HG03469 (cell line): ENCODE measurements around the gene DIAPH2.

Experiments used
- ATAC-seq: cut with Tn5 transposase; IDR thresholded peaks from one replicate; pipeline ENCODE4 v1.9.1; 2021; ENCODE audit warnings: mild to moderate bottlenecking, moderate library complexity, moderate number of reproducible peaks; ENCODE audit not compliant: unreplicated experiment

The DIAPH2 gene

DNA sequence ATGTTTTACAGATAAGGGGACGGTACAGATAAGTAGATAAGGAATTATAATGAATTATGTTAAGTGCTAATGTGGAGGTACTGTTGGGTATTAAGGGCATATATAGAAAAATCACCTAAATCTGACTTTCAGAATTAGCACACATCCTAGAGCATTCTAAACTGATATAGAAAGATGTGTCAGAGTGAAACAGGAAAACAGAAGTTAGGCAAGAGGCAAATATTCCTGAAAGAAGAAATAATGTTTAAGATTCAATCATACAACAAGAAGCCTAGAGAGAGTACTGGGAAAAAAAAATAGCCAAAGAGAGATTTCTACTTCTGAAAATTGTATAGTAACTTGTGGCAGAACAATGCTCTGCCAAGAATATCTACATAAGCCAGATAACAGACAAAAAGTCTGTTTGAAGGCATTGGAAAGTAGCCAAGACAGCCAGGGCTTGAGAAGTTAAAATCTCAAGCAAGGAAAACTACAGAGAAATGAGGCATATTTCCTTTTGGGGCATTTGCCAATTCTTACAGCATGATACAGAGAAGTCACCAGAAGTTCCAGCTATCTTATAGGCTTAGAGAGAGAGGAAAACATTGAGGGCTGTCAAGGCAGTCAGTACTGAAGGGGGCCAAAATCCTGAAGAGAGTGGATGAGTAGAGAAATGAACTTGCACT is 845.0 kb downstream of the DIAPH2 start:
- ATAC-seq, result no peak

DNA sequence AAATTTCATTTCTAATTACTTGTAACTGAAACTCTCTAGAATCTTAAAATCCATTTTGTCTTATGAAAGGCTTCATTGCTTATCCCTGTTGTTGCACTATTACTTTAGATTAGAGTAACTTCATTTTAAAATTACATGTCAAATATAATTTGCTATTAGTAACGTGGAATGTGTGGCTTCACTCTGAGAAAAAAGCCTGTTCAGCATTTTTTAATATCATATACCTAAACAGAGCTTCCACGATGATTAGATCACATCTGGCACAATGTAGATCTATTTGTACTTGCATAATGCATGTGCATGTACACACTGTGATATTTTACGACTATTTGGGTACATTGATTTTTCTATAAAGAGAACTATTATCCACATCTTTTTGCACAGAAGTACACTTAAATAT is 847.2 kb downstream of the DIAPH2 start:
- no peak for ATAC-seq

DNA sequence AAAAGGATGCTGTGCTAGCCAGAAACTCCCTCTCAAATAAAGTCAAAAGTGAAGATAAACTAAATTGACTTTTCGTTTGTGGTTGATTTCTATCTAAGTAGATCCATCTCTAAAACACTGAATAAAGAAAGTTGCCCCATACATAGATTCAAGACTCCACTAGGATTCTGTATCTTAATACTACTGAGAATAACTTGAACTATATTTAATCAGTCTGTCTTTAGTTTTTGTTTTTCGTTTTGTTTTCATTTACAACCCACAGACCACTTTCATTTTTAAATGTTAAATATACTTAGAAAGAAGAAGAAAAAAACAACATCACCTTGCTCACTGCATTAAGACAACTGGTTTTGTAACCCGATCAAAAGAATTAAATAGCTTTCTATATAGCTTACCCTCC is 854.1 kb downstream of the DIAPH2 start:
- no peak for ATAC-seq

DNA sequence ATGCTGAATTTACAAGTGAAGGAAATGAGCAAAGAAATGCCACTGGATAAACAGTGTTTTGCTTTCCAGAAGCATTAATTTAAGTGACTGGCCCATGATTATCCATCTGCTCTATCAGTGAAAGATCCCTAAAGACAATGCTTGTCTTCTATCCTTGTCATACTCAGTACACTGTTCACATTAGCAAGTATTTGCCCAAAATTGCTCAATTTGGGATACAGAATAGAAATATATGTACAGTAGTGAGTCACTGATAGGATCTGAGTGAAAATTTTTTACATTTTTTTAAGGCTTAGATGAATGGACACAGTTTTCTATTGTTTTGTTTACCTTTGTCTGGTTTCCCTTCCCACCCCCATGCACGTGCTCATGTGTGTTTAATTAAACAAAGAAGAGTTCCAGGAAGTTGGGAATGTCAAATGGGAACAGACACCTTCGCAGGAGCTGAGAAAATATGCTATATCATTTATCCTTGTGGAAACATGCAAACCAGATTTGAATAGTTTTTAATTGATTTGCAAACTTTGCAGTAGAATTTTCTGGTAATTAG is 855.4 kb downstream of the DIAPH2 start:
- no peak for ATAC-seq

DNA sequence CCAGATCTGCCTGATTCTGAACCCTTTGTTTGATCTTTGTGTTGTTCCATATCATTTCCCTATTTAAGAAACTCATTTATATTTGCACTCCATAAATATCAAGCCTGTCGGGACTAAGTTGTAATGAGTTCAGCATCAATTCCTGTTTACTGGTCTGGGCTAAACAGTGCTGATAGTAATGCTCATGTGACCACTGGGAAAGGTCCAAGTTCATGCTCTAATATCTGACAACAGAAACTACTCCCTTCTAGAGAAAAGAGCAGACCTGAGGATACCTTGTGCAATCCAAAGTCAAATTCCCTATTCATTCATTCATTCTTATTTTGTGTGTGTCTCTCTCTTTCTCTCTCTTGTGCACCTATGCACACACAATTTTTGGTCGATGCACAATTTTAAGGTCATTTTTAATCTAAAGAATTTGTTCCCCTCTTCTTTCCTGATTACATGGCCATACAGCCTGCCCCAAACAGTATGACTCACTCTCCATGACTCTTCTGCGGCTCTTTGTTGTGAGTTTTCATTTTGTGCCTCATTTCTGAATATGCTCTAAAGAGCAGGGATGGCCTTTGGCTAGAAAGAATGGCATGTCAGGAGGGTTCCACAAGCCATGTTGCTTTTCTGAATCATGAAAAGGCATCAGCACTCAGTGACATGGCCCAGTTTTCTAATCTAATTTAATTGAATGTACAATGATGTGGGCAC is 863.4 kb downstream of the DIAPH2 start:
- ATAC-seq, result no peak

DNA sequence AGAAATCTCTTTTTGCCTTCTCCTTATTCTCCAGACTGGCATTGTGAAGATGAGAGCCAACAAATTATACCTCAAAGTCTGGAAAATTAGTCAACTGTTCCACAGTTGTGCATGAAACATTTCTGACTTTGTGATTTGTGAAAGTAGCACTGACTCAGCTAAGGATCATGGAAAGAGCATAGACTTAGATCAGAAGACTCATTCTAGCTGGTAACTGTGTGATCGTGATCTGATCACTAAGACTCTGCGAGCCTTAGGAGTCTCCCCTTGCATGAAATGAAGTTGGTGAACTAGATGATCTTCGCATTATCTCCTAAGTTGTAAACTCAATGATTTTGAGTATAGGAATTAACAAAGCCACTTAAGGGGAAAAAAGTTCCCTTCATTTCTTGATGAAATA is 867.2 kb downstream of the DIAPH2 start:
- ATAC-seq, result no peak

DNA sequence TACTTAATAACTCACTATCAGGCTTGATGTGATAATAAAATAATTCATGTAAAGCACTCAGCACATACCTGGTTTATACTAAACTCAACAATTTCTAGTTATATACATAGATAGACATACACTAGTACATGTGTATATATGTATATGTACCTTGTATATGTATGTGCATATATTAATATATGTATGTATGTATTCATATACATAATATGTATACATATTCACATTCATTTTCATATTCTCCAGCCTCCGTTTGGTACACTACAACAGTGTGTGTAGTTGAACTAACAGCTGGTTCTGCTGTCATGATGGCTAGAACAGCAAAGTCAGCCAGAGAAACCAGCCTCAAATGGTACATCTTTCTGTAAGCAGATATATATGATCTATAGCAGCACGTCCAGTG is 869.2 kb downstream of the DIAPH2 start:
- ATAC-seq, result no peak

DNA sequence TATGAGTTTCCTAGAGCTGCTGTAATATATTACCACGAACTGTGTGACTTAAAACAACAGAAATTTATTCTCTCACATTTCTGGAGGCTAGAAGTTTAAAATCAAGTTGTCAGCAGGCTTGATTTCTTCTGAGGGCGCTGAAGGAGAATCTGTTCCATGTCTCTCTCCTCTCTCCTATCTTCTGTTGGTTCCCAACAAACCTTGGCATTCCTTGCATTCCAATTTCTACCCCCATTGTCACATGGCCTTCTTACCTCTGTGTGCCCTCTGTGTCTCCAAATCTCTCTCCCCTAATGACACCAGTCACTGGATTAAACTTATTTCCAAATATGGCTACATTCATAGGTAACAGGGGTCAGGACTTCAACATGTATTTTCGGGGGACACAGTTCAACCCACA is 871.7 kb downstream of the DIAPH2 start:
- no peak for ATAC-seq

DNA sequence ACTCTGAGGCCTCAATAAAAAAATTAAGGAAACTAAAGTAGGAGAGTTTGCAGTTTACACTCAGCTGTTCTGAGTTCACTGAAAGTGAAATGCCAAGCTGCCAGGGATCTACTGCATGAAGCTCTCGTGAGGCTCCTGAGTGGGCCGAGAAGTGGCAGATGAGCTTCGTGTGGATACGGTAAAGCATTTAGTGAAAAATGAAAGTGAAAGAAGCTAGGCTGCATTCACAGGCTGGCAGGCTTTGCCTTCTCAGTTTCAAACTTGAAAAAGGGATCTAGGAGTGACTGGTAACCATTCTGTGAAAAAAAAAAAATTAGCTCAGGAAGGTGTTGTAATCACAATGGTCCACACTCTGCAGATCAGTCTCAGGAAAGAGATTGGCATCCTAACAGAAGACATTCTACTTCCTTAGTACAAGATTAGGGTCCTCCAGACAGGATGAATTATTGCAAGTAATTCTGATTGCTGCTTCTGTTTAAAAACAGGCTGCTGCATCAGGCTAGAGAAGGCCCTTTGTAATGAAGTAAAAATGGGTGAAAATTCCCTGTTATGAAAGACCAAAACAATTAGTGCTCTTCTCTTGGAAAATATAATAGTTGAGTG is 879.0 kb downstream of the DIAPH2 start:
- peak; percentile 99 for ATAC-seq

DNA sequence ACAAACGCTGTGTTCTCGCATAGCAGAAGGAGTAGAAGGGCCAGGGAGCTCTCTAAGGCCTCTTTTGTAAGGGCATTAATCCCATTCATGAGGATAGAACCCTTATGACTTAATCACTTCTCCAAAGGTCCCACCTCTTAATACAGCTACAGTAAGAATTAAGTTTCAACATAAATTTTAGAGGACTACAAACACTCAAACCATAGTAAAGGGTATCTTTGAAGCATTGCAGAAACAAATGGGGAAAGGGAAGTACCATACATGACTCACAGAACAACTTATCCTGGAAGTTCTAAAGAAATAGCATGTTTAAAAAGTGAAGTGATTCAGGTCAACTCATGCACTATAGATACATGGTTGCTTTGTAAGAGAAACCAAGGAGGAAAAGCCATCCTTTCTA is 879.9 kb downstream of the DIAPH2 start:
- no peak for ATAC-seq

DNA sequence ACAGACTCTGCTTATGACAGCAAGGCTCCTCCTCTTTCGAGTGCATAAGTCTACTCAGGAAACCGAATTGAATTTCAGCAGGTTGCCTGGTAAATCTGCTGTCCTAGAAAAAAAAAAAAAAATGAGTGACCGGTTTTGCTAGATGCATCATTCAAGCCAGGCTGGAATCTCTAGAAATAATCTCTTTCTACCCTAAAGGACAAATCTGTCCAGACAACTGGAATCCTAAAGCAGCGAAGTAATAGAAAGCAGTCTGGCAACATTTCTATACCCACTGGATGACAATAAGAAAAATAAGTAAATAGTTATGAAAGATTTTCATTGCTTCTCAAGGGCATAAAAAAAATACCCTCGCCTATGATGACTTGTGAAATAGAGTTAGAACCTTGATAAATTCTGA is 902.5 kb downstream of the DIAPH2 start:
- no peak for ATAC-seq

DNA sequence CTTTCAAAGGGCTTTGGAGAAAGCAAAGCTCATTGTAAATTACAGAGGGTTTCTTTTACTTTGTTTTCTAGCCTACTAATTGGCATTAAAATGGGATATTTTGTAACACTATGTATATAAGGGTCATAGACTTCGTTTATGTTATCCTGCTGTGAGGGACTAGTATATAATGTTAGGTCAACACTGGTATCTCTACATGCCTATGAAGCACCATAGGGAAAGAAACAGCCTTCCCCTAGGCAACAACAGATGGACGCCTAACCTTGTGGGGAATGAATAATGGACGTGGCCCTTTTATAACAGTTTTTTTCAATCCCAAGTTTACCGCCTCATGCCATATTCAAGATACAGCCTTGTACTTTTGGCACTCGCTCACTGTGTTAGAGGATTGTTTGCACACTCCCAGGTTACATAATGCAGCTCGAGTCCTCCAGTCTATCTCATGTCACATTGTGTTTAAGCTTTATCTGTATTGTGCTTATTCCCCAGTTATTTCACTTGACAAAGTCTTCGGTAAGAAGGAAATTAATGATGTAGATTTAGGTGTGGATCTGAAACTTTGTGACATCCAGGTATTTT is 910.1 kb downstream of the DIAPH2 start:
- ATAC-seq, result no peak

DNA sequence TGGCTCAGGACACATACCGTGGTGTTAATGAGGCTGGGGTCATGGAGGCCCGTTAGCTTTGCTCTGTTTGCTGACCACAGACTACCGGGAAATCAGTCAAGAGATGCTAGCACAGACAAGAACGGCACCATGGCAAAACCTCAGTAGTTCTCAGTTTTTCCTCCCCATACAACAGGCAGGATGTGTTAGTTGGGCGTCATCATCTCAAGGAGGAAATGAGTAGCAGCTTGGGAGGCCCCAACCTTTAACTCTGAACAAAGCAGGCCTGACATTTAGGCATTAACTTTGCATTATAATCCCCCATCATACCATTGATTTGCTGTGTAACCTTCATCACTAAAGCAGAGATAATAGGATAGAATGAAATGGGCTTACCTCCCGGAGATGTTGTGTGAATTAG is 913.3 kb downstream of the DIAPH2 start:
- ATAC-seq, result no peak

DNA sequence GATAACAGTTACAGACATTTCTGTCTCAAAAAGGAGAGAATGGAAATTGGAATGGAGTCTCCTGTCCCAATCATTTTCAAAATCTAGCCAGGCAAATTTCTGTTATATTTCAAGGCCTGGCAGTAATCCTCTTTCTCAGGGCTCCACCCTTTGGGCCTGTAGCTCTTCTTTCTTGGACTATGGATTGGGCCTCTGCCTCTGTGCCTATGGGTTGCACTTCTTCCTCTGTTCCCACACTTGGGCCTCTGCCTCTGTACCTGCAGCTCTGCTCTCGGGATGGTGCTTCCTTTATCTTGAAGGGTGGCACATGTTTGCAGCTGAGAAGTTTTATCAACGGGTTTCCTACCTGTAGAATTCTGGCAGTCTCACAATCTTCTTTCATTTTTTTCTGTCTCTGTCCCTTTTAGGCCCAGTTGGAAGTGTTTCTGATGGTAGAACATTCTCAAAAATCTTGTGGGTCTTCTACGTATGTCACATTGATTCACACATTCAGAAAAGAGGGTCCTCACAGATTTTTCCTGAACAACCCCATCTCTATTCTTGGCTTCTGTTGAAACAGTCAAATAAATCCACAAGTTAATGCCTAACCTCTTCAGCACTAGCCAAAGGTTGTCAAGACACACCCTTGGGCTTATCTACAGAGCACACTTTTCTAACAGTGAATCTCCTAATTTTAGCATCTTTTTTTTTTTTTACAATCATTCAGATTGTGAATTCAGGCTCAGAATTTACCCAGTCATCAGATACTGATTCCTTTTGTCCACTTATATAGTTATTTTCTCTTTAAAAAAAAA is 918.0 kb downstream of the DIAPH2 start:
- no peak for ATAC-seq

DNA sequence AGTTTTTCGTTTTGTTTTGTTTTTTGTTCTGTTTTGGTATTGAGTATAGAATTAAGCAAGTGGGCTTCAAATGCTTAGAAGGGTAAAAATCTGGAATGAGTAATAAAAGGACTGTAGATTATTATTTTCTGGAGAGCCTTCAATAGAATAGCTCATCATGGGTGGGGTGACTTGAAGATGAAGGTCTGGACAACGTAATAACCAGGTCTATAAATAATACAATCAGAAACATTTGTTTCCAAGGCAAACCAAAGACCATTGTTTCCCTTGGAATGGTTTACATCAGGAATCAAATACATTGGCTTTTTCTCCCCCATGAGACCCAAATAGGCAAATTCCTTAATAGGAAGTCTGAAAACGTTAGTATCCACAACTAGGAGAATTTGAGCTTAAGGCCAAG is 920.6 kb downstream of the DIAPH2 start:
- no peak for ATAC-seq

DNA sequence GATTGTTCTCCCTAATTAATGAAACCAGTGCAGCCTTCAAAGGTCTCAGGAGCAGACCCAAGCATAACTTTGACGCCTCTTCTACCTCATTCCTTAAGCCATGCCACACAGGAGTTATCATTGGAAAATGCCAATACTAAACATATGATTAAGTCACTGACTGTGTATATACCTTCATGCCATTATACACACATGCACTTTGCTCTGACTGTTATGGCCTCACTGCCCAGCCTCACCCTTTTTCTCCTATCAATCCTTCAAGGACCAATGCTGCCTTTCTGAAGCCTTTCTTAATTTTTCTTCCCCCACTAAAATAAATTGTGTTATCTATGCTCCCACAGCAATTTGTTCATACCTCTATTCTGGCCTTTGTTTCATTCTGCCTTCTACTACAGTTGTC is 924.7 kb downstream of the DIAPH2 start:
- no peak for ATAC-seq

DNA sequence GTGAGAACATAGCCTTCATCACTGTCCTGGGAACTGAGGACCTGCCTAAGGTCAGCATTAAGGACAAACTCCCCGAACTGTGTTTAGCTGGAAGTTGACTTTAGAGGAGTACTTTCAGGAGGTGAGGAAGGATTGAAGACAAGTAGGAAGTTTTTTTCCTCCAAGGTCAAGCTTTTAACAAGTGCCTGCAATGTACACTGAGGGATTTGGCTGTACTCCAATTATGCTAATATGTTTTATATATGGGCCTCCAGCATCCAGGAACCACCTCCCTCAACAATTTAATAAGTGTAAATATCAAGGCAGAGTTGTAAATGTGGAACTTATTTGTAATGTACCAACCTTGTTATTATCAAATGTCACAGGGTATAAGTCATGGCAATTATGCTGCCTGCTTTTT is 925.3 kb downstream of the DIAPH2 start:
- ATAC-seq, result no peak

DNA sequence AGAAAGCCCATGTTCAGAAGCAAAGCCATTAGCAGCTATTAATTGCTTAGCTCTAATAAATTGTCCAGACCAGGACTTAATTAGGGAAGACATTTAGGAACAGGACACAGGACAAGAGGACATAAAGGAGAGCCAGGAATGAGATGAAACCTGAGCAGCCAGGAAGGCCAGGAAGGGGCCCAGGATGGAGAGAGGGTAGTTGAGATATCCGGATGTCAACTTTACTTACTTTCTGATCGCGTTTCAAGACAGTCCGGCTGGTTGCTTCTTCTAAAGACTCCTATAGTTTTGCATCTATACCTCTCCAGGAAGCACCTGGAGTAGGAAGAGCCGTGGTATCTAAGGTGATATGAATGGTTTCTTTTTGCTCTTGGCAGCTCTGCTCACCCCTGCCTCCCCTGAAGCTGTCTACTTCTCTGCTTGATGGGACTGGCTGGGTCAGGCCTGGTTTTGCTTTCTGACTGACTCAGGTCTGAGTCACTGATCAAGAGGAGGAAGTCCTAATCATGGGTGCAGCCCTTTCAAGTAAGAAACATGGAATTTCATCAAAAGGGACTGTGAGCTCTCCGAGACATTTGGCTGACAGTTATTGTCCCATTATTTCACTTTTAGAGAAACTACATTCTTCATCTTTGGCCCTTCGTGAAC is 932.4 kb downstream of the DIAPH2 start:
- ATAC-seq, result peak; percentile 100

DNA sequence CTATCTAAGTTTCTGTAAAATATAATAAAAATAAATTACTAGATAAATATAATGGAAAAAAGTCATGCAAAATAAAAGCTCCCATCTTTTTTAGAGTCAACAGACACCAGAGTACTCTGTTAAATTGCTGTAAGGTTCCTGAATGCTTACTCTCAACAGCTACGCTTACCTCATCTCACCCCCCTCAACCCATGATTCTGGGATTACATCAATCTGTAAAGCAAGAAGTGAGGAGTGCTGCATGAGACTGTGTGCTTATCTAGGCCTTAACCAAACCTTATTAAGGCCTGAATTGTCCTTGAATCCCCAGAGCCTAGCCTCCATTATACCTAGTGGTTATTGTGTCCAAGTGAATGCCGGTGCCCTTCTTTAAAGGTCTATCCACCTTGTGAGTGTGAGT is 934.9 kb downstream of the DIAPH2 start:
- ATAC-seq, result no peak

DNA sequence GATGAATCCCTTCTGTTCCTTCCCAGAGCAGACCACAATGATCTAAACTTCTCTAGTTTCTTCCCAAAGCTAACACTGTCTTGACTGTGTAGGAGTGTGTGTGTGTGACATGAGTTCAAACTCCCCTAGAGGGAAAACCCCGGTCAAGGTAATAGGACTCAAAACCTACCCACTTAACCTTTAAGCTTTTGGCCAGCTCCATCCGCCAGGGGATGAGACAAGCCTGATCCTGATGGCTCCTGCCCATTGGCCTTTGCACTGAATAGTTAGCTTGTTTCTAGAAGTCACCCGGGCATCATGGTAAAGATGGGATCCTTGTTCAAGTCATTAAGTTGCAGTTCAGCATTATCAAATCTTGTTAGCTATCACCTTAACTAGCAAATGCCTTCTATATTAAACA is 937.5 kb downstream of the DIAPH2 start:
- no peak for ATAC-seq
